K562 (cell line): ENCODE data around the gene UBR3. TPM values are rescaled to one million over a fixed set of nuclear protein-coding genes. Genes with fewer than 3 reads are reported as not detected.
A peak's percentile ranks its signal among the peaks of the same experiment; 100 is the strongest.

ENCODE experiments used
- COPS2 ChIP-seq: fragments of 450-650 bp; conservative IDR thresholded peaks from 2 replicates; pipeline ENCODE4 v1.6.1; 2016; ENCODE audit warnings: mild to moderate bottlenecking, moderate library complexity
- MEIS2 ChIP-seq: fragments of 450-650 bp; IDR thresholded peaks from 2 replicates; pipeline ENCODE4 v1.6.1; 2014; ENCODE audit warnings: mild to moderate bottlenecking; ENCODE audit not compliant: partially characterized antibody
- MTA3 ChIP-seq: fragments of 450-650 bp; formaldehyde crosslinking; IDR thresholded peaks from 2 replicates; pipeline ENCODE4 v1.6.1; 2017; ENCODE audit warnings: mild to moderate bottlenecking, borderline replicate concordance
- NBN ChIP-seq: fragments of 450-650 bp; IDR thresholded peaks from 2 replicates; pipeline ENCODE4 v1.6.1; 2016; ENCODE audit warnings: low read depth, mild to moderate bottlenecking
- PHF8 ChIP-seq: fragments of 200-600 bp; sonication (generic); IDR thresholded peaks from 2 replicates; pipeline ENCODE4 v1.6.1; 2012; ENCODE audit warnings: mixed run types, mild to moderate bottlenecking, inconsistent platforms, low read length, moderate library complexity, borderline replicate concordance
- SAFB ChIP-seq: fragments of 200-400 bp; formaldehyde crosslinking; IDR thresholded peaks from 2 replicates; pipeline ENCODE4 v1.6.1; 2017; ENCODE audit warnings: low read depth, low read length, borderline replicate concordance
- SIN3A ChIP-seq, 2 experiments: fragments of 150-350 bp in 1 of 2; IDR thresholded peaks; 2 replicates each; pipeline ENCODE4 v1.6.1; 2011 to 2016; ENCODE audit warnings: borderline replicate concordance in 2 of 2, low read depth in 2 of 2, low read length in 2 of 2, mild to moderate bottlenecking in 2 of 2, moderate library complexity in 2 of 2; ENCODE audit not compliant: control insufficient read depth in 1 of 2
- SMARCA4 ChIP-seq: fragments of 450-650 bp; IDR thresholded peaks from 2 replicates; pipeline ENCODE4 v1.6.1; 2016
- TCF3 ChIP-seq: sonication (generic); formaldehyde crosslinking; IDR thresholded peaks from 2 replicates; pipeline ENCODE4 v1.4.0; 2020; ENCODE audit warnings: mild to moderate bottlenecking, missing genetic modification reagents
- UBTF ChIP-seq, 2 experiments: IDR thresholded peaks; 2 replicates each; pipeline ENCODE4 v1.6.1; 2012; ENCODE audit warnings: improper control_type of control experiment in 2 of 2, low read depth in 2 of 2, low read length in 2 of 2, borderline replicate concordance in 1 of 2
- YY1 ChIP-seq, 3 experiments: IDR thresholded peaks; 2 replicates each; pipeline ENCODE4 v1.6.1; 2011; ENCODE audit warnings: low read length in 2 of 3, mild to moderate bottlenecking in 2 of 3, moderate library complexity in 2 of 3, borderline replicate concordance in 1 of 3, control low read depth in 1 of 3, low read depth in 1 of 3; ENCODE audit not compliant: insufficient read depth in 3 of 3, insufficient replicate concordance in 2 of 3, control insufficient read depth in 1 of 3, insufficient read length in 1 of 3; ENCODE audit errors: extremely low read depth in 1 of 3
- ZNF224 ChIP-seq: sonication (generic); formaldehyde crosslinking; IDR thresholded peaks from 2 replicates; pipeline ENCODE4 v1.8.0; 2022; ENCODE audit warnings: mild to moderate bottlenecking, missing genetic modification reagents
- polyA plus RNA-seq, 8 experiments: library from polyadenylated mRNA; depleted of rRNA in 4 of 8; stranded (reverse) in 5 of 8; unstranded in 3 of 8; fragments of >200 nt; fragmentation: Nextera tagmentation in 2 of 8; fragmentation: Illumina TruSeq in 1 of 8; extraction: Ambion mirVana in 2 of 8; extraction: Trizol in 1 of 8; gene quantifications; 2 replicates each; pipeline versions ENCODE4 v1.2.1 to v1.2.3, GENCODE V29; 2011 to 2014; ENCODE audit warnings: inconsistent platforms in 1 of 8, missing spikeins in 1 of 8
- total RNA-seq, 7 experiments: library from RNA; depleted of rRNA in 6 of 7; stranded (reverse); fragments of >200 nt in 6 of 7; fragmentation: Illumina TruSeq in 2 of 7; extraction: Trizol in 2 of 7; gene quantifications; 2 replicates each; pipeline versions ENCODE4 v1.2.1 to v1.2.3, GENCODE V29; 2011 to 2021; ENCODE audit warnings: low replicate concordance in 1 of 7
- TF ChIP-seq, protein P1 (sequence below): sonication (generic); formaldehyde crosslinking; IDR thresholded peaks from 2 replicates; pipeline ENCODE4 v1.8.1; 2023; ENCODE audit warnings: mild to moderate bottlenecking, missing genetic modification reagents
- TF ChIP-seq, protein P2 (sequence below): fragments of 450-650 bp; conservative IDR thresholded peaks from 2 replicates; pipeline ENCODE4 v1.6.1; 2016; ENCODE audit warnings: missing genetic modification characterization, low read depth, mild to moderate bottlenecking, control low read depth, missing compliant biosample characterization
- TF ChIP-seq, protein P3 (sequence below), 2 experiments: IDR thresholded peaks; 2 replicates each; pipeline ENCODE4 v1.6.1; 2011; ENCODE audit warnings: borderline replicate concordance in 1 of 2, control low read depth in 1 of 2, low read depth in 1 of 2, low read length in 1 of 2, mild to moderate bottlenecking in 1 of 2, mixed read lengths in 1 of 2, moderate library complexity in 1 of 2; ENCODE audit not compliant: insufficient read depth in 1 of 2, insufficient read length in 1 of 2, poor library complexity in 1 of 2, severe bottlenecking in 1 of 2; ENCODE audit errors: extremely low read depth in 1 of 2
- TF ChIP-seq, protein P4 (sequence below): fragments of 250-450 bp; sonication (Bioruptor Pico); IDR thresholded peaks from 2 replicates; pipeline ENCODE4 v1.8.0; 2022; ENCODE audit warnings: moderate library complexity, mild to moderate bottlenecking, inconsistent platforms

The UBR3 gene
- total and polyA plus RNA-seq, 9 of the 15 experiments (the other 6 are each of a cell fraction or from before 2014, with no cell fraction given) = 14.4 to 63.5 (median 40.4) TPM

GRCh38 chr2:169798718-169799592 is 28.3 kb upstream of the UBR3 start, which contains the start of gene SSB (continued):
- TF ChIP-seq UBTF (IDR thresholded peaks at IDR 0.05; ENCODE audit: borderline replicate concordance in 1 of 2, low read depth in 2 of 2, low read length in 2 of 2) (peak in 1 of 2 experiments; percentile 81; a peak in 2 of 4 replicates), SMARCA4 (no peak), MEIS2 (peak; percentile 85), SAFB (0 out of 2 replicates have a peak, but pooled peaks have one; percentile 38), PHF8 (peak; percentile 99), YY1 (IDR thresholded peaks at IDR 0.05; ENCODE audit: borderline replicate concordance in 1 of 3, control insufficient read depth in 1 of 3, extremely low read depth in 1 of 3, insufficient read depth in 3 of 3, insufficient read length in 1 of 3, insufficient replicate concordance in 2 of 3, low read depth in 1 of 3, low read length in 2 of 3) (peak in 2 of 3 experiments; percentile 79 to 87), MTA3 (peak; percentile 90), ZNF224 (CRISPR knock-in tag) (no peak), TCF3 (CRISPR knock-in tag) (no peak; the same call in 1 of the 2 replicates), COPS2 (no peak), NBN (0 out of 2 replicates have a peak, but pooled peaks have one; percentile 31), SIN3A (IDR thresholded peaks at IDR 0.05; ENCODE audit: borderline replicate concordance in 2 of 2, control insufficient read depth in 1 of 2, low read depth in 2 of 2, low read length in 2 of 2) (peak; percentile 87 to 94; a peak in 3 of 4 replicates)
- TF ChIP-seq, protein P1, sequence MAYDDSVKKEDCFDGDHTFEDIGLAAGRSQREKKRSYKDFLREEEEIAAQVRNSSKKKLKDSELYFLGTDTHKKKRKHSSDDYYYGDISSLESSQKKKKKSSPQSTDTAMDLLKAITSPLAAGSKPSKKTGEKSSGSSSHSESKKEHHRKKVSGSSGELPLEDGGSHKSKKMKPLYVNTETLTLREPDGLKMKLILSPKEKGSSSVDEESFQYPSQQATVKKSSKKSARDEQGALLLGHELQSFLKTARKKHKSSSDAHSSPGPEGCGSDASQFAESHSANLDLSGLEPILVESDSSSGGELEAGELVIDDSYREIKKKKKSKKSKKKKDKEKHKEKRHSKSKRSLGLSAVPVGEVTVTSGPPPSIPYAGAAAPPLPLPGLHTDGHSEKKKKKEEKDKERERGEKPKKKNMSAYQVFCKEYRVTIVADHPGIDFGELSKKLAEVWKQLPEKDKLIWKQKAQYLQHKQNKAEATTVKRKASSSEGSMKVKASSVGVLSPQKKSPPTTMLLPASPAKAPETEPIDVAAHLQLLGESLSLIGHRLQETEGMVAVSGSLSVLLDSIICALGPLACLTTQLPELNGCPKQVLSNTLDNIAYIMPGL (CRISPR knock-in tag) = peak; percentile 82; the same call in 1 of the 2 replicates
- TF ChIP-seq, protein P2, sequence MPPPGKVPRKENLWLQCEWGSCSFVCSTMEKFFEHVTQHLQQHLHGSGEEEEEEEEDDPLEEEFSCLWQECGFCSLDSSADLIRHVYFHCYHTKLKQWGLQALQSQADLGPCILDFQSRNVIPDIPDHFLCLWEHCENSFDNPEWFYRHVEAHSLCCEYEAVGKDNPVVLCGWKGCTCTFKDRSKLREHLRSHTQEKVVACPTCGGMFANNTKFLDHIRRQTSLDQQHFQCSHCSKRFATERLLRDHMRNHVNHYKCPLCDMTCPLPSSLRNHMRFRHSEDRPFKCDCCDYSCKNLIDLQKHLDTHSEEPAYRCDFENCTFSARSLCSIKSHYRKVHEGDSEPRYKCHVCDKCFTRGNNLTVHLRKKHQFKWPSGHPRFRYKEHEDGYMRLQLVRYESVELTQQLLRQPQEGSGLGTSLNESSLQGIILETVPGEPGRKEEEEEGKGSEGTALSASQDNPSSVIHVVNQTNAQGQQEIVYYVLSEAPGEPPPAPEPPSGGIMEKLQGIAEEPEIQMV (tag) = no peak
- TF ChIP-seq, protein P3, sequence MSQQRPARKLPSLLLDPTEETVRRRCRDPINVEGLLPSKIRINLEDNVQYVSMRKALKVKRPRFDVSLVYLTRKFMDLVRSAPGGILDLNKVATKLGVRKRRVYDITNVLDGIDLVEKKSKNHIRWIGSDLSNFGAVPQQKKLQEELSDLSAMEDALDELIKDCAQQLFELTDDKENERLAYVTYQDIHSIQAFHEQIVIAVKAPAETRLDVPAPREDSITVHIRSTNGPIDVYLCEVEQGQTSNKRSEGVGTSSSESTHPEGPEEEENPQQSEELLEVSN (IDR thresholded peaks at IDR 0.05; ENCODE audit: borderline replicate concordance in 1 of 2, extremely low read depth in 1 of 2, insufficient read depth in 1 of 2, insufficient read length in 1 of 2, low read depth in 1 of 2, low read length in 1 of 2, poor library complexity in 1 of 2, severe bottlenecking in 1 of 2) = peak; percentile 55 to 66
- TF ChIP-seq, protein P4, sequence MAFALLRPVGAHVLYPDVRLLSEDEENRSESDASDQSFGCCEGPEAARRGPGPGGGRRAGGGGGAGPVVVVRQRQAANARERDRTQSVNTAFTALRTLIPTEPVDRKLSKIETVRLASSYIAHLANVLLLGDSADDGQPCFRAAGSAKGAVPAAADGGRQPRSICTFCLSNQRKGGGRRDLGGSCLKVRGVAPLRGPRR = no peak
